Activated T-cell treated with anti-CD3 and anti-CD28 coated beads for 24 hours (primary cell): Measurements from ENCODE around the gene GATA5.

Experiments
- DNase-seq: peaks from one replicate; pipeline ENCODE4 v3.0.0-alpha.2; 2020; ENCODE audit warnings: low read depth

Gene GATA5

GRCh38 chr20:62416651-62417637, 58.9 kb downstream of the GATA5 start:
- DNase-seq, result no peak

GRCh38 chr20:62415354-62416111, 60.3 kb downstream of the GATA5 start:
- DNase-seq, result no peak

- no peak for DNase-seq
Observed at GRCh38 chr20:62413896-62414481, 61.8 kb downstream of the GATA5 start.
